ACHN (cell line): ENCODE measurements around the gene CEACAM6.
"Not testable (repeated sequence)": the region's sequence is repeated elsewhere in the genome, so short reads cannot be mapped to it uniquely, and the experiment has no call there.

Source experiments
- DNase-seq: peaks from one replicate; pipeline ENCODE4 v3.0.0-alpha.2; 2015
- in situ Hi-C: cut with HindIII; loops from 2 replicates; pipeline ENCODE4 v1.10.0; 2017; ENCODE audit warnings: low sequenced_read_pairs, low pct_ligation_motif_present, low pct_unique_long_range_greater_than_20kb

CEACAM6 gene

GRCh38 chr19:41744850-41745249 lies 10.5 kb upstream of the CEACAM6 start:
- in situ Hi-C loops: no loop called here
- DNase-seq: no peak

DNA sequence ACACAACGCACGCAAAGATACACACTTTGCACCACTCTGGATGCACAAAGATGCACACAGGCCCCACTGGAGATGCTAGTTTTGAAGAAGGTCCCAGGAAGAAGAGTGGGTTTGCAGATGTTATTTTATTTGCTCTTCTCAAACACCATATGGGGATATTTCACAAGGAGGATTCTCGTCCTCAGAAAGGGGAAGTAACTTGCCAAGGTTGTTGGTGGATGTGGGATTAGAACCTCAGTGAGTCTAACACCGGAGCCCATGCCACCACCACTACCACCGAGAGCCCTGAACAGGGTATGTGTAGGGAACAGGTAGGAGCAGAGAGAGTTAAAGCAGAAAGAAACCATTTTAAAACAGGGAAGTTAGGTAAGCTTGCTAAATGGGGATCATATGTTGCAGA lies 9.6 kb upstream of the CEACAM6 start:
- in situ Hi-C loops: no loop called here
- no peak for DNase-seq

GRCh38 chr19:41746593-41747227 lies 8.6 kb upstream of the CEACAM6 start:
- DNase-seq: peak; percentile 51
- in situ Hi-C loops: no loop called here

GRCh38 chr19:41748012-41748411 lies 7.3 kb upstream of the CEACAM6 start:
- DNase-seq: no peak
- in situ Hi-C loops: no loop called here

DNA sequence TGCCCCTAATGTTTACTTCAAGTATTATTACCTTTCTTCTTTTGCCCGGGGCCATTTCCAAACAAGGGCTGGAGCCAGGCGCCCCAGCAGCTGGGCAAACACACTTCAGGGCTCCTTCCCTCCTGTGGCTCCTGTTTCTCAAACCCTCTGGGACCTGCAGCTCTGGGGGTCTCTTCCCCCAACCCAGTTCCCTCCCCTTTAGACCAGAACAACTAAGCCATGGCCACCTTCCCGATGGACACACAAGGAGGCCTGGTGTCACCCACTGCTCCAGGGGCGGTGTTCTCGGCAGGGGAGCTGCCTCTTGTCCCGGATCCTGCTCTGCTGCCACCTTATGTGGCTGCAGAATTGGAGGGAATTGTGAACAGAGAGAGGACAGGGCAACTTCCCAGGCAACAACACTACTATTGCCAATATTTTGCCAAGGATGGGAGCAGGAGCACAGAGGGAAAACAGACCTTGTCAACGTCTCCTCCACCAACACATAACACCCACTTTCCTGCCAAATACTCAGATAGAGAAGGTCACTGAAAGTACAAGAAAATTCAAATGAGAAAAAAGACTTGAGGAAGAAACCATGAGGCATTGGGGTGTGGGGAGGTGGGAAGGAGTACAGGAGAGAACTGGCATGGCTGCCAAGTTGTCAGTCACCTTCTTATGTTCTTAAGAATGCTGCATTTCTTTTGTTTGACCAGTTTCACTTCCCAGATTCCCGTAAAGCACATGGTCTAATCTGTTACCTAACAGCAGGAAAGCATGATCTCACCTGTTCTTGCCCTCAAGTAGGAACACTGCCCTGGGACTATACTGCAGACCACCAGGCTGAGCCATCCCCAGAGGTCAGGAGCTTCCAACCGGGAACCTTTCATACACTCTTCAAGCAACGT lies 4.8 kb upstream of the CEACAM6 start:
- DNase-seq, in situ Hi-C loops: not testable (repeated sequence)

- in situ Hi-C loops: no loop called here
- DNase-seq: peak; percentile 33
Measured at GRCh38 chr19:41753159-41753558, 2.2 kb upstream of the CEACAM6 start.

GRCh38 chr19:41753936-41754529 lies 1.3 kb upstream of the CEACAM6 start:
- in situ Hi-C loops: no loop called here
- DNase-seq: peak; percentile 44

DNA sequence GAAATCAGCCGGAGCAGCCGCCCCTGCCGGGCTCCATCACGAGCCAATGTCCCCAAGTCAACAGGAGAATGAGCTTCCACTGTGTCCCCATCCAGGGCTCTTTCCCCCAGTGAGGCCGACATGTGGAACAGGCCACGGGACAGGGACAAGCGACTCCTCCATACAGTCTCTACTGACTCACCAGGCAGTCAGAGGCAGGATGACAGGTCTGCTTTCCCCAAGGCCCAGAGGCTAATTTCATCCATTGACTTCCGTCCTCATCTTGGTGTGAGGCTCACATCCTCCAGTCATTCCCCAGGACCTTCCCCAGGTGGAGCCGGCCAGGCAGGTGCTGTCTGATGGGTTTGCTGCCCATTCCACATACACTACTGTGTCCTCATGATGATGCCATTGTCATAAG lies 3.5 kb downstream of the CEACAM6 start:
- DNase-seq: no peak
- in situ Hi-C loops: no loop called here

- no peak for DNase-seq
- in situ Hi-C loops: no loop called here
Measured at GRCh38 chr19:41767115-41767514, 11.8 kb downstream of the CEACAM6 start.

- DNase-seq, in situ Hi-C loops: not testable (repeated sequence)
Measured at GRCh38 chr19:41768105-41768504, 12.8 kb downstream of the CEACAM6 start.

DNA sequence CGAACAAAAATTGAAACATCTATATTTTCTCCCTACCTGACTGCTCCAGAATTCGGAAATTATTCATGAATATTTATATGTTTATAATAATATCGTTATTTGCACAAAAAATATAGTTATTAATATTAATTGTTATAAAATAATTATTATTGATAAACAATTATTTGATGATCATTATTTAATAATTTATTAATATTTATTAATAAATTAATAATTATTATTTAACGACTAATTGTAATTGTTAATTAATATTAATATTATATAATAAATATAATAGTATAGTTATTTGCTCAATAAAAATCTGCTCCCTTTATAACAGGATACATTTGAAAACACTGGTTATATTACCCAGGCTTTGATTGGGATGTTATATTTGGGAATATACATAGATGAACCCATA lies 14.3 kb downstream of the CEACAM6 start:
- in situ Hi-C loops: no loop called here
- DNase-seq: no peak

DNA sequence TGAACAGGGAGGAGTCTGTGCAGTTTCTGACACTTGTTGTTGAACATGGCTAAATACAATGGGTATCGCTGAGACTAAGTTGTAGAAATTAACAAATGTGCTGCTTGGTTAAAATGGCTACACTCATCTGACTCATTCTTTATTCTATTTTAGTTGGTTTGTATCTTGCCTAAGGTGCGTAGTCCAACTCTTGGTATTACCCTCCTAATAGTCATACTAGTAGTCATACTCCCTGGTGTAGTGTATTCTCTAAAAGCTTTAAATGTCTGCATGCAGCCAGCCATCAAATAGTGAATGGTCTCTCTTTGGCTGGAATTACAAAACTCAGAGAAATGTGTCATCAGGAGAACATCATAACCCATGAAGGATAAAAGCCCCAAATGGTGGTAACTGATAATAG lies 16.1 kb downstream of the CEACAM6 start:
- DNase-seq: no peak
- in situ Hi-C loops: no loop called here

DNA sequence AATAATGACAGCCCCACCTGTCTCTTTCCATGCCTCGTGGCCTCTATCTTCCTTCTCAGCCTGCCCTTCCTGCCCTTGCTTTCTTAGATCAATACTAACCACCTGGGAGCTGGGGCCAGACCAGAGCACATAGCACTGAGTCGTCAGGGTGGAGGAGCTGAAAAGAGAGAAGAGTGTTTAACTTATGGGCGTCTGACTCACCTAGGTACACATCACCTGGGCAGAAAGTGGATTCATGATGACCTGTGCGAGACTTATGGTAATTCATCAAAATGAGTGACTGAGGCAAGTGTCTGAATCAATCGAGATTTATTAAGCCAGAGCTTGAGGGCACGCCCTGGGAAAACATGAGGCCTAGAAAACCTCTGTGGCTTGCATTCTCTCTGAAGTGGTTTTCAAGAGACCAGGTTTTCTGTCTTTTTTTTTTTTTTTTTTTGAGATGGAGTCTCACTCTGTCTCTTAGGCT lies 19.2 kb downstream of the CEACAM6 start:
- in situ Hi-C loops: no loop called here
- no peak for DNase-seq

DNA sequence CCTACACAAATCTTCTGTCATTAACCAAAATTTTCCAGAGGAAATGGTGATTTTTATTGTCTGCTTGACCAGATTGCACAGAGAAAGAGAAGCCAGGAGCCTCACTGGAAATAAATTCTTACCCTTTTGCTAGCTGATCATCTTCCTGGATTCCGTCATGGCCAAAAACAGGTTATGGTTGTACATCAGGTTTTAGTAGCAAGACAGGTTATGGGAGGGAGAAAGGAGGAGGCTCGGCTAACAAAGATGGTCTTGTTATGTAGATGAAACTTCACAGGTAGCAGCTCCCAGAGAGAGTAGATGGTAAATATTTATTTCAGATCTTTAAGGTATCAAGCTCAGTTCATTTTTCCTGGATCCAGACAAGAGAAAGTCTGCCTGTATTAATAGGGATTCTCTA lies 21.4 kb downstream of the CEACAM6 start:
- DNase-seq: no peak
- in situ Hi-C loops: no loop called here

GRCh38 chr19:41783612-41784011 lies 28.3 kb downstream of the CEACAM6 start:
- DNase-seq: no peak
- in situ Hi-C loops: no loop called here

- no peak for DNase-seq
- in situ Hi-C loops: no loop called here
Measured at GRCh38 chr19:41784312-41784711, 29.0 kb downstream of the CEACAM6 start.

DNA sequence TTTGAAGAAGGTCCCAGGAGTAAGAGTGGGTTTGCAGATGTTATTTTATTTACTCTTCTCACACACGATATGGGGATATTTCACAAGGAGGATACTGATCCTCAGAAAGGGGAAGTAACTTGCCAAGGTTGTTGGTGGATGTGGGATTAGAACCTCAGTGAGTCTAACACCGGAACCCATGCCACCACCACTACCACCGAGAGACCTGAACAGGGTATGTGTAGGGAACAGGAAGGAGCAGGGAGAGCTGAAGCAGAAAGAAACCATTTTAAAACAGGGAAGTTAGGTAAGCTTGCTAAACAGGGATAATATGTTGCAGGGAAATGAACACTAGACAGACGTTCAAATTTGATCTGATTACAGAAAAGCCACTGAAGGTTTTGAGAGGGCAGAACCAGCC lies 29.4 kb downstream of the CEACAM6 start:
- in situ Hi-C loops: no loop called here
- no peak for DNase-seq

GRCh38 chr19:41785653-41786052 lies 30.3 kb downstream of the CEACAM6 start:
- peak; percentile 55 for DNase-seq
- in situ Hi-C loops: no loop called here

GRCh38 chr19:41787055-41787454 lies 31.7 kb downstream of the CEACAM6 start:
- in situ Hi-C loops: no loop called here
- no peak for DNase-seq
